ENCODE results near the gene LEPR. TPM values are rescaled to one million over a fixed set of nuclear protein-coding genes. Genes with fewer than 3 reads are reported as not detected.
"Not testable (repeated sequence)": the region's sequence is repeated elsewhere in the genome, so short reads cannot be mapped to it uniquely, and the experiment has no call there.

Gene LEPR
- total and polyA plus RNA-seq, 8 donors: 16.6 to 47.7 (median 34.8) TPM

- Histone ChIP-seq H3K4me3 (no peak overlapping the region), H3K27ac (no peak overlapping the region), H3K4me1 (no peaks in the 10 kb centered on the region), H3K9me3 (no peaks in the 10 kb centered on the region), H3K27me3 (no peaks in the 10 kb centered on the region), H3K36me3 (no peaks in the 10 kb centered on the region)
- DNase-seq: no peak
- no peak for ATAC-seq
- intact Hi-C loops (cut with DNase I): no loop called here
- no peak for TF ChIP-seq CTCF (IDR thresholded peaks at IDR 0.05)
Observed at GRCh38 chr1:65378247-65378946, 42.1 kb upstream of the LEPR start.

- H3K4me3 ChIP-seq; H3K27me3 ChIP-seq; H3K27ac ChIP-seq; DNase-seq; H3K4me1 ChIP-seq; H3K9me3 ChIP-seq; intact Hi-C loops (cut with DNase I); ATAC-seq; H3K36me3 ChIP-seq: not testable (repeated sequence)
Observed at GRCh38 chr1:65384426-65384825, 36.0 kb upstream of the LEPR start.

- no peak for ATAC-seq
- no peak for TF ChIP-seq CTCF (IDR thresholded peaks at IDR 0.05)
- H3K27me3 ChIP-seq: no peaks in the 10 kb centered on the region
- no peak overlapping the region for H3K27ac ChIP-seq
- no peak overlapping the region for H3K4me3 ChIP-seq
- H3K36me3 ChIP-seq: no peaks in the 10 kb centered on the region
- no peak for DNase-seq
- no peaks in the 10 kb centered on the region for H3K9me3 ChIP-seq
- intact Hi-C loops (cut with DNase I): no loop called here
- no peaks in the 10 kb centered on the region for H3K4me1 ChIP-seq
Observed at GRCh38 chr1:65386439-65386838, 34.0 kb upstream of the LEPR start.

- DNase-seq: no peak
- no peak for TF ChIP-seq CTCF (IDR thresholded peaks at IDR 0.05)
- no peak for ATAC-seq
- Histone ChIP-seq H3K27ac (no peak overlapping the region), H3K9me3 (no peaks in the 10 kb centered on the region), H3K4me3 (no peak overlapping the region), H3K36me3 (no peaks in the 10 kb centered on the region), H3K4me1 (no peaks in the 10 kb centered on the region), H3K27me3 (no peaks in the 10 kb centered on the region)
- intact Hi-C loops (cut with DNase I): no loop called here
Observed at GRCh38 chr1:65387821-65388220, 32.6 kb upstream of the LEPR start.

GRCh38 chr1:65388908-65389695 lies 31.4 kb upstream of the LEPR start:
- intact Hi-C loops (cut with DNase I): no loop called here
- TF ChIP-seq CTCF (IDR thresholded peaks at IDR 0.05): no peak
- Histone ChIP-seq H3K36me3 (no peaks in the 10 kb centered on the region), H3K4me3 (no peak overlapping the region), H3K9me3 (no peaks in the 10 kb centered on the region), H3K27me3 (no peaks in the 10 kb centered on the region), H3K27ac (no peak overlapping the region), H3K4me1 (no peaks in the 10 kb centered on the region)
- no peak for DNase-seq
- ATAC-seq: no peak

All from left lung (tissue), 10 donors.